SHP77 (cell line): ENCODE measurements around the gene TPSB2.
"Not testable (repeated sequence)": the region's sequence is repeated elsewhere in the genome, so short reads cannot be mapped to it uniquely, and the experiment has no call there.

Source experiments
- DNase-seq, 2 experiments: peaks; one replicate each; lab custom pipeline; 2025; lab: John Stamatoyannopoulos, UW

Gene TPSB2

GRCh38 chr16:1240436-1240835, 10.5 kb upstream of the TPSB2 start, which contains the start of gene TPSAB1:
Gene TPSAB1 (plus strand): TSS chr16:1240705. CDS start chr16:1240939, 234 bp downstream.
- not testable (repeated sequence) for DNase-seq

GRCh38 chr16:1239575-1239974, 9.6 kb upstream of the TPSB2 start:
- DNase-seq: not testable (repeated sequence)

GRCh38 chr16:1238909-1239308, 8.9 kb upstream of the TPSB2 start:
- not testable (repeated sequence) for DNase-seq

- no peak for DNase-seq
These were observed 8.0 kb upstream of the TPSB2 start for GRCh38 chr16:1237990-1238389.

- DNase-seq: not testable (repeated sequence)
These were observed 6.7 kb upstream of the TPSB2 start for GRCh38 chr16:1236659-1237058.

GRCh38 chr16:1232049-1232748, 2.2 kb upstream of the TPSB2 start:
- DNase-seq: not testable (repeated sequence)

GRCh38 chr16:1231301-1231700, 1.3 kb upstream of the TPSB2 start:
- DNase-seq: not testable (repeated sequence)

GRCh38 chr16:1230471-1231212, 658 bp upstream of the TPSB2 start:
- DNase-seq: not testable (repeated sequence)

GRCh38 chr16:1229476-1229875, 508 bp downstream of the TPSB2 start:
- not testable (repeated sequence) for DNase-seq

GRCh38 chr16:1228227-1228626, 1.8 kb downstream of the TPSB2 start:
- not testable (repeated sequence) for DNase-seq

- not testable (repeated sequence) for DNase-seq
These were observed 3.3 kb downstream of the TPSB2 start for GRCh38 chr16:1226692-1227091.

- not testable (repeated sequence) for DNase-seq
These were observed 4.2 kb downstream of the TPSB2 start for GRCh38 chr16:1225728-1226311.

- no peak for DNase-seq
These were observed 4.9 kb downstream of the TPSB2 start, which contains the start of gene TPSG1 for GRCh38 chr16:1225051-1225451. Gene TPSG1 (minus strand): TSS chr16:1225268. CDS start chr16:1225252, 16 bp downstream.

- no peak for DNase-seq
These were observed 5.4 kb downstream of the TPSB2 start for GRCh38 chr16:1224558-1224957.

- DNase-seq: no peak
These were observed 6.4 kb downstream of the TPSB2 start for GRCh38 chr16:1223355-1224214.

- DNase-seq: no peak
These were observed 7.2 kb downstream of the TPSB2 start for GRCh38 chr16:1222553-1223354.

GRCh38 chr16:1221628-1222552, 8.1 kb downstream of the TPSB2 start:
- no peak for DNase-seq

- DNase-seq: no peak
These were observed 8.9 kb downstream of the TPSB2 start for GRCh38 chr16:1220841-1221627.
